Panc1 (cell line): ENCODE measurements around the gene PHF5A. TPM values are rescaled to one million over a fixed set of nuclear protein-coding genes. Genes with fewer than 3 reads are reported as not detected.

Experiments
- ATAC-seq: fragments of 200-7000 bp; cut with Tn5 transposase; 2 replicates; pipeline ENCODE4 v1.9.1; 2020; ENCODE audit warnings: mild to moderate bottlenecking, moderate library complexity
- BruUV-seq: library from RNA; stranded (reverse); fragments of 400-500 nt; replicated peaks from 2 replicates; lab custom pipeline; 2021; lab: Mats Ljungman, UMichigan
- CTCF ChIA-PET: fragments of 300-600 bp; sonication (Branson Sonifier 250); formaldehyde crosslinking; loops from one replicate; lab custom pipeline; 2022; ENCODE audit warnings: antibody characterized with exemption; lab: Charles Lee
- POLR2A ChIA-PET: fragments of 300-600 bp; sonication (Branson Sonifier 250); formaldehyde crosslinking; loops from one replicate; lab custom pipeline; 2022; ENCODE audit warnings: antibody characterized with exemption; lab: Charles Lee
- DNase-seq: peaks from one replicate; pipeline ENCODE4 v3.0.0-alpha.2; 2010; ENCODE audit warnings: low read depth, low spot score
- H3K27ac ChIP-seq: 2 replicates; pipeline ENCODE4 v1.5.1; 2011; ENCODE audit warnings: mild to moderate bottlenecking, low read length, inconsistent platforms
- H3K27me3 ChIP-seq: fragments of 200-500 bp; sonication (Bioruptor generic); 2 replicates; pipeline ENCODE4 v1.6.0; 2014; ENCODE audit warnings: low read length, inconsistent platforms; ENCODE audit not compliant: control insufficient read depth, insufficient read depth
- H3K36me3 ChIP-seq: fragments of 200-500 bp; sonication (Bioruptor generic); 2 replicates; pipeline ENCODE4 v1.5.1; 2014; ENCODE audit warnings: inconsistent platforms, mild to moderate bottlenecking, low read length, moderate library complexity; ENCODE audit not compliant: control insufficient read depth, insufficient read depth
- H3K4me1 ChIP-seq: 2 replicates; pipeline ENCODE4 v1.5.1; 2011; ENCODE audit warnings: inconsistent platforms, mild to moderate bottlenecking, low read length, moderate library complexity; ENCODE audit not compliant: control insufficient read depth, insufficient read depth
- H3K4me3 ChIP-seq, 2 experiments: 2 replicates each; pipeline ENCODE4 v1.5.1; 2011 to 2012; ENCODE audit warnings: low read depth in 2 of 2, low read length in 2 of 2, mild to moderate bottlenecking in 2 of 2, inconsistent platforms in 1 of 2, moderate library complexity in 1 of 2
- H3K9me3 ChIP-seq: fragments of 200-500 bp; sonication (Bioruptor generic); 2 replicates; pipeline ENCODE4 v1.5.1; 2014; ENCODE audit warnings: low read depth, mild to moderate bottlenecking, inconsistent platforms, low read length, moderate library complexity; ENCODE audit not compliant: control insufficient read depth, insufficient read depth
- POLR2AphosphoS5 ChIP-seq: IDR thresholded peaks from 2 replicates; pipeline ENCODE4 v1.6.1; 2012; ENCODE audit warnings: mild to moderate bottlenecking, low read depth, low read length, moderate library complexity
- SIN3A ChIP-seq: IDR thresholded peaks from 2 replicates; pipeline ENCODE4 v1.6.1; 2012; ENCODE audit warnings: low read depth, mild to moderate bottlenecking, low read length, moderate library complexity, borderline replicate concordance; ENCODE audit not compliant: insufficient read depth
- TCF7L2 ChIP-seq: IDR thresholded peaks from 2 replicates; pipeline ENCODE4 v1.6.1; 2011; ENCODE audit warnings: mild to moderate bottlenecking, low read depth, low read length, inconsistent platforms
- in situ Hi-C: cut with HindIII; loops from 2 replicates; pipeline ENCODE4 v1.10.0; 2016; ENCODE audit warnings: low sequenced_read_pairs, low pct_unique_long_range_greater_than_20kb
- intact Hi-C: fragments of 100-400 bp; cut with micrococcal nuclease; formaldehyde crosslinking; loops from one replicate; pipeline ENCODE4 v1.10.0; 2022; ENCODE audit not compliant: unreplicated experiment
- total RNA-seq: library from RNA; stranded (reverse); gene quantifications from one replicate; pipeline ENCODE4 v1.2.1, GENCODE V29; 2021; ENCODE audit not compliant: unreplicated experiment
- TF ChIP-seq, protein P1 (sequence below): fragments of 450-650 bp; IDR thresholded peaks from 2 replicates; pipeline ENCODE4 v1.5.1; 2017; ENCODE audit warnings: mild to moderate bottlenecking
- TF ChIP-seq, protein P2 (sequence below), 2 experiments: IDR thresholded peaks; 2 replicates each; pipeline ENCODE4 v1.6.1; 2011 to 2012; ENCODE audit warnings: low read depth in 2 of 2, control low read depth in 1 of 2, low read length in 1 of 2, mild to moderate bottlenecking in 1 of 2, moderate library complexity in 1 of 2; ENCODE audit not compliant: insufficient read depth in 1 of 2

Gene PHF5A
- total RNA-seq, 1 experiment from 2014 or later = 34.9 TPM

DNA sequence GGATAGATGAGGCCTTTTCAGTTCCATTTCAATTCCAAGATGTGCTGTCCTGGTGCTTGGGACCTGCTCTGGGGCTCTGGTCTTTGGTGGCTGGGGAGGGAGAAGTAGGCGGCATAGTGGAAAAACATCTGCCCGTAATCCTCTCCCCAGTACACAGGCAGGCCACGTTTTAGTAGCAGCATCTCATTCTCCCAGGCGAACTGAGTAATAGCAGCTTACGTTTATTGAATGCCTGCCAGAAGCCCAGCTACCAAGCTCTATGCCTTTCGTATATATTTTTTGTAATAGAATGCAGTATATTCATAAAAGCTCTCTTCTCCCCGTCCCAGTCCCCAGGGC, 11.9 kb upstream of the PHF5A start:
- POLR2A ChIA-PET = no interaction called here
- TF ChIP-seq, protein P1, sequence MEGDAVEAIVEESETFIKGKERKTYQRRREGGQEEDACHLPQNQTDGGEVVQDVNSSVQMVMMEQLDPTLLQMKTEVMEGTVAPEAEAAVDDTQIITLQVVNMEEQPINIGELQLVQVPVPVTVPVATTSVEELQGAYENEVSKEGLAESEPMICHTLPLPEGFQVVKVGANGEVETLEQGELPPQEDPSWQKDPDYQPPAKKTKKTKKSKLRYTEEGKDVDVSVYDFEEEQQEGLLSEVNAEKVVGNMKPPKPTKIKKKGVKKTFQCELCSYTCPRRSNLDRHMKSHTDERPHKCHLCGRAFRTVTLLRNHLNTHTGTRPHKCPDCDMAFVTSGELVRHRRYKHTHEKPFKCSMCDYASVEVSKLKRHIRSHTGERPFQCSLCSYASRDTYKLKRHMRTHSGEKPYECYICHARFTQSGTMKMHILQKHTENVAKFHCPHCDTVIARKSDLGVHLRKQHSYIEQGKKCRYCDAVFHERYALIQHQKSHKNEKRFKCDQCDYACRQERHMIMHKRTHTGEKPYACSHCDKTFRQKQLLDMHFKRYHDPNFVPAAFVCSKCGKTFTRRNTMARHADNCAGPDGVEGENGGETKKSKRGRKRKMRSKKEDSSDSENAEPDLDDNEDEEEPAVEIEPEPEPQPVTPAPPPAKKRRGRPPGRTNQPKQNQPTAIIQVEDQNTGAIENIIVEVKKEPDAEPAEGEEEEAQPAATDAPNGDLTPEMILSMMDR = no peak
- TF ChIP-seq SIN3A = no peak
- TF ChIP-seq TCF7L2 = no peak
- TF ChIP-seq, protein P2, sequence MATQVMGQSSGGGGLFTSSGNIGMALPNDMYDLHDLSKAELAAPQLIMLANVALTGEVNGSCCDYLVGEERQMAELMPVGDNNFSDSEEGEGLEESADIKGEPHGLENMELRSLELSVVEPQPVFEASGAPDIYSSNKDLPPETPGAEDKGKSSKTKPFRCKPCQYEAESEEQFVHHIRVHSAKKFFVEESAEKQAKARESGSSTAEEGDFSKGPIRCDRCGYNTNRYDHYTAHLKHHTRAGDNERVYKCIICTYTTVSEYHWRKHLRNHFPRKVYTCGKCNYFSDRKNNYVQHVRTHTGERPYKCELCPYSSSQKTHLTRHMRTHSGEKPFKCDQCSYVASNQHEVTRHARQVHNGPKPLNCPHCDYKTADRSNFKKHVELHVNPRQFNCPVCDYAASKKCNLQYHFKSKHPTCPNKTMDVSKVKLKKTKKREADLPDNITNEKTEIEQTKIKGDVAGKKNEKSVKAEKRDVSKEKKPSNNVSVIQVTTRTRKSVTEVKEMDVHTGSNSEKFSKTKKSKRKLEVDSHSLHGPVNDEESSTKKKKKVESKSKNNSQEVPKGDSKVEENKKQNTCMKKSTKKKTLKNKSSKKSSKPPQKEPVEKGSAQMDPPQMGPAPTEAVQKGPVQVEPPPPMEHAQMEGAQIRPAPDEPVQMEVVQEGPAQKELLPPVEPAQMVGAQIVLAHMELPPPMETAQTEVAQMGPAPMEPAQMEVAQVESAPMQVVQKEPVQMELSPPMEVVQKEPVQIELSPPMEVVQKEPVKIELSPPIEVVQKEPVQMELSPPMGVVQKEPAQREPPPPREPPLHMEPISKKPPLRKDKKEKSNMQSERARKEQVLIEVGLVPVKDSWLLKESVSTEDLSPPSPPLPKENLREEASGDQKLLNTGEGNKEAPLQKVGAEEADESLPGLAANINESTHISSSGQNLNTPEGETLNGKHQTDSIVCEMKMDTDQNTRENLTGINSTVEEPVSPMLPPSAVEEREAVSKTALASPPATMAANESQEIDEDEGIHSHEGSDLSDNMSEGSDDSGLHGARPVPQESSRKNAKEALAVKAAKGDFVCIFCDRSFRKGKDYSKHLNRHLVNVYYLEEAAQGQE (IDR thresholded peaks at IDR 0.05; ENCODE audit: insufficient read depth in 1 of 2, low read depth in 2 of 2, low read length in 1 of 2) = no peak
- no peak for TF ChIP-seq POLR2AphosphoS5
- Histone ChIP-seq H3K4me1 (peaks cover 37% of the 10 kb centered on the region), H3K9me3 (no peaks in the 10 kb centered on the region), H3K27ac (no peak overlapping the region), H3K36me3 (no peaks in the 10 kb centered on the region), H3K27me3 (no peaks in the 10 kb centered on the region), H3K4me3 (no peak overlapping the region)
- no TSS peak for BruUV-seq
- DNase-seq = no peak
- CTCF ChIA-PET = no interaction called here
- no peak for ATAC-seq
- in situ Hi-C loops = no loop called here
- intact Hi-C loops = no loop called here

DNA sequence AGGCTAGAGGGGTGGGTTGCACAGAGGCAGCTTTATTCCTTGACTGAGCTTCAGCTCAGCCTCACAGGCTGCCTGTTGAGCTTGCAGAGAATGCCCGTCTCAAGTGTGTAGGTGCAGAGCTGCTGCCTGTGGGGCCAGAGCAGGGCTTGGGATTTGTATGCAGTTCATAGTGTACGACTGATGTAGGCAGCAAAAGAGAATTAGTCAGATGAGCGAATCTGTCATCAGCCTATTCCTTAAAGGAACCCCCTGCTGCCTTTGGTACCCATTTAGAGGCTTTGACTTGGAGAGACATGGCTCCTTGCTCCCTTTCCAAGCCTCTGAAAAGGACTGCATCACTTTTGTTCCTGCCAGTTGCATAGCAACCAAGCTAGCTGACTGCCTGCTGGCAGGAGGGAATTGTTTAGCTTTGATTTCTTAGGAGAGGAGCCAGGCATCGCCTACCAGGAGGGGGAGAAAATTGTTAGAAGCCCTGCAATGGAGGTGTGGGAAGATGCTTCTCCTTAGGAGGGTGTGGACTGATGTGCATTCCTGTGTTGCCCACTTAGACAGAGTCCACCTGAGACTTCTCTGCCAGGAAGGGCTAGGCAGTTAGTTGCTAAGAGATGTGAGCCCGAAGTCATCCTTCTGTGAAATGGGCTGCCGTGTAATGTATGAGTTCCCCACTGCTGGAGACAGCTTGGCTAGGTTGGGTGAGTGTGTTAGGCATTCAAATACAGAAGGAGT, 11.3 kb upstream of the PHF5A start:
- in situ Hi-C loops = no loop called here
- DNase-seq (no peak), ATAC-seq (no peak; the same call in 1 of the 2 replicates)
- Histone ChIP-seq H3K4me1 (peaks cover 37% of the 10 kb centered on the region), H3K36me3 (no peaks in the 10 kb centered on the region), H3K27ac (no peak overlapping the region), H3K4me3 (no peak overlapping the region), H3K27me3 (no peaks in the 10 kb centered on the region), H3K9me3 (no peaks in the 10 kb centered on the region)
- POLR2A ChIA-PET = interaction anchor here (0.6 kb wide), 1 partner anchor 16 kb away, joined by 11 read pairs; no protein-coding TSS in a partner anchor
- BruUV-seq = no TSS peak
- no peak for TF ChIP-seq POLR2AphosphoS5
- TF ChIP-seq SIN3A = no peak
- no peak for TF ChIP-seq TCF7L2
- TF ChIP-seq, protein P1 = no peak
- TF ChIP-seq, protein P2 (IDR thresholded peaks at IDR 0.05; ENCODE audit: insufficient read depth in 1 of 2, low read depth in 2 of 2, low read length in 1 of 2) = no peak
- CTCF ChIA-PET = no interaction called here
- intact Hi-C loops = no loop called here
